Suppressor macrophage treated with lipopolysaccharide for 1 hour (primary cell): Measurements from ENCODE around the gene HNRNPCL2.
"Not testable (repeated sequence)": the region's sequence is repeated elsewhere in the genome, so short reads cannot be mapped to it uniquely, and the experiment has no call there.

Experiments used
- DNase-seq, 3 donors: peaks; one replicate each; pipeline ENCODE4 v3.0.0-alpha.2; 2020 to 2022

HNRNPCL2 gene

DNA sequence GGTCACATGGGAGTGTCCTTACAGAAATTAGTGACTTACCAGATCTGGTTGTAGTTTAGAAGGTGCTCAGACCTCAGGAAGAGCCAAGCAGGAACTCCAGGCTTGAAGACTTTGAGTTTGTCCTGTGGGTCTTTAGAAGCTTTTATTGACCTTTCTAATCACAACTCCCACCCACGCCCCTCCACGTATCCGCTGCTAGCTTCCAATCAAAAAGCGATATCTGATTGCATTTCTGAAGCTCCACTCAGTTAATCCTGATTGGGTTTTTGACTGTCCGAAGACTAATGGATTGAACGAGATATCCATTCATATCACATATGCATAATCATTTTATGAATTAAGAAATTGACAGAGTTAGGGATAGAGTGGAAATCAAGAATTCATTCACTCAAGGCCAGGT is at the start of gene HNRNPCL2:
HNRNPCL2 (minus strand) TSS at position 101 of the 400 bp plus-strand sequence. CDS start 454 bp downstream, outside the sequence.
- DNase-seq = not testable (repeated sequence)

DNA sequence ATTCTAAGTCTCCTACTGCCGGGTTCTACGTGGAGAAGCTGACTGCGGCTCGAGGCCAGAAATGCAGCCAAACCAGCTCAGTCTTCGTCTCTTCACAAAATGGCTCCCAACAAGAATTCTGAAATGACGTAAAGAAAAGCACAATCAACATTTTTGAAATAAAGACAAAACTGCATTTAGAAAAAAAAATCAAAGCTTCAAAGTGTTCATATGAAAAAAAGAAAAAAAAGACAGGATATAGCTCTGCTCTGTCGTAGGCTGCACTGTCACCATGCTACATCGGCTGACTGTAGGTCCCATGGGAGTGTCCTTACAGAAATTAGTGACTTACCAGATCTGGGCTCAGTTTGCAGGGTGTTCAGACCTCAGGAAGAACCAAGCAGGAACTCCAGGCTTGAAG is 48.9 kb upstream of the HNRNPCL2 start, which contains the start of gene HNRNPCL4:
HNRNPCL4 (minus strand) TSS at position 101 of the 400 bp plus-strand sequence. CDS start 164 bp downstream, outside the sequence.
- not testable (repeated sequence) for DNase-seq

DNA sequence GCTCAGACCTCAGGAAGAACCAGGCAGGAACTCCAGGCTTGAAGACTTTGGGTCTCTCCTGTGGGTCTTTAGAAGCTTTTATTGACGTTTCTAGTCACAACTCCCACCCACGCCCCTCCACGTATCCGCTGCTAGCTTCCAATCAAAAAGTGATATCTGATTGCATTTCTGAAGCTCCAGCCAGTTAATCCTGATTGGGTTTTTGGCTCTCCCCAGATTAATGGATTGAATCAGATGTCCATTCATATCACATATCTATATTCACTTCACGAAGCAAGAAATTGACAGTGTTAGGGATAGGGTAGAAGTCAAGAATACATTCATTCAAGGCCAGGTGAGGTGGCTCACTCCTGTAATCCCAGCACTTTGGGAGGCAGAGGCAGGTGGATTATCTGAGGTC is 39.3 kb upstream of the HNRNPCL2 start, which contains the start of gene PRAMEF26:
PRAMEF26 (minus strand) TSS at position 101 of the 400 bp plus-strand sequence. CDS start 2,914 bp downstream, outside the sequence.
- DNase-seq = not testable (repeated sequence)

DNA sequence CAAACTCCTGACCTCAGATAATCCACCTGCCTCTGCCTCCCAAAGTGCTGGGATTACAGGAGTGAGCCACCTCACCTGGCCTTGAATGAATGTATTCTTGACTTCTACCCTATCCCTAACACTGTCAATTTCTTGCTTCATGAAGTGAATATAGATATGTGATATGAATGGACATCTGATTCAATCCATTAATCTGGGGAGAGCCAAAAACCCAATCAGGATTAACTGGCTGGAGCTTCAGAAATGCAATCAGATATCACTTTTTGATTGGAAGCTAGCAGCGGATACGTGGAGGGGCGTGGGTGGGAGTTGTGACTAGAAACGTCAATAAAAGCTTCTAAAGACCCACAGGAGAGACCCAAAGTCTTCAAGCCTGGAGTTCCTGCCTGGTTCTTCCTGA is 46.2 kb downstream of the HNRNPCL2 start, which contains the start of gene PRAMEF25:
PRAMEF25 (plus strand) TSS at position 301 of the 400 bp plus-strand sequence. CDS start 2,920 bp downstream, outside the sequence.
- not testable (repeated sequence) for DNase-seq
